HG03095 (cell line): ENCODE results near the gene POLR1G.
"Not testable (repeated sequence)": the region's sequence is repeated elsewhere in the genome, so short reads cannot be mapped to it uniquely, and the experiment has no call there.

ENCODE experiments used
- ATAC-seq: cut with Tn5 transposase; IDR thresholded peaks from one replicate; pipeline ENCODE4 v1.9.1; 2021; ENCODE audit warnings: moderate library complexity; ENCODE audit not compliant: unreplicated experiment

Gene POLR1G

GRCh38 chr19:45395821-45396617, 10.4 kb upstream of the POLR1G start:
- no peak for ATAC-seq

GRCh38 chr19:45400192-45400591, 6.3 kb upstream of the POLR1G start:
- no peak for ATAC-seq

- ATAC-seq, result no peak
Measured at GRCh38 chr19:45401815-45402214, 4.6 kb upstream of the POLR1G start.

GRCh38 chr19:45402298-45403061, 4.0 kb upstream of the POLR1G start:
- ATAC-seq, result no peak

GRCh38 chr19:45403272-45403671, 3.2 kb upstream of the POLR1G start:
- ATAC-seq, result no peak

- ATAC-seq, result no peak
Measured at GRCh38 chr19:45403781-45404556, 2.5 kb upstream of the POLR1G start.

GRCh38 chr19:45404557-45405434, 1.6 kb upstream of the POLR1G start, which contains the start of gene PPP1R13L:
PPP1R13L (minus strand) TSS chr19:45405069; CDS start chr19:45398318, 6,751 bp downstream.
- ATAC-seq, result no peak

GRCh38 chr19:45405435-45406225, 814 bp upstream of the POLR1G start:
- peak; percentile 36 for ATAC-seq

- no peak for ATAC-seq
Measured at GRCh38 chr19:45407091-45407375, 589 bp downstream of the POLR1G start.

- ATAC-seq, result not testable (repeated sequence)
Measured at GRCh38 chr19:45407585-45407984, 1.1 kb downstream of the POLR1G start.

- no peak for ATAC-seq
Measured at GRCh38 chr19:45408121-45408520, 1.7 kb downstream of the POLR1G start.

GRCh38 chr19:45408830-45409556, 2.5 kb downstream of the POLR1G start:
- no peak for ATAC-seq

GRCh38 chr19:45409557-45409920, 3.1 kb downstream of the POLR1G start:
- no peak for ATAC-seq

GRCh38 chr19:45410330-45410729, 3.9 kb downstream of the POLR1G start:
- ATAC-seq, result not testable (repeated sequence)

GRCh38 chr19:45413497-45413896, 7.1 kb downstream of the POLR1G start:
- no peak for ATAC-seq

GRCh38 chr19:45414468-45414867, 8.0 kb downstream of the POLR1G start:
- ATAC-seq, result no peak

GRCh38 chr19:45417151-45417550, 10.7 kb downstream of the POLR1G start:
- no peak for ATAC-seq

GRCh38 chr19:45418802-45419201, 12.4 kb downstream of the POLR1G start:
- no peak for ATAC-seq

- ATAC-seq, result peak; percentile 50
Measured at GRCh38 chr19:45419396-45419795, 13.0 kb downstream of the POLR1G start.
